Raji (cell line): ENCODE data around the gene HOXC4.

ENCODE experiments used
- POLR2A ChIP-seq: IDR thresholded peaks from 2 replicates; pipeline ENCODE4 v1.6.1; 2011; ENCODE audit warnings: low read depth, low read length, control low read depth; ENCODE audit not compliant: insufficient read depth

The HOXC4 gene

GRCh38 chr12:54030889-54031471 is 22.7 kb upstream of the HOXC4 start:
- TF ChIP-seq POLR2A: no peak

GRCh38 chr12:54031480-54031879 is 22.2 kb upstream of the HOXC4 start:
- TF ChIP-seq POLR2A: no peak

GRCh38 chr12:54032086-54032619 is 21.5 kb upstream of the HOXC4 start:
- TF ChIP-seq POLR2A: no peak

DNA sequence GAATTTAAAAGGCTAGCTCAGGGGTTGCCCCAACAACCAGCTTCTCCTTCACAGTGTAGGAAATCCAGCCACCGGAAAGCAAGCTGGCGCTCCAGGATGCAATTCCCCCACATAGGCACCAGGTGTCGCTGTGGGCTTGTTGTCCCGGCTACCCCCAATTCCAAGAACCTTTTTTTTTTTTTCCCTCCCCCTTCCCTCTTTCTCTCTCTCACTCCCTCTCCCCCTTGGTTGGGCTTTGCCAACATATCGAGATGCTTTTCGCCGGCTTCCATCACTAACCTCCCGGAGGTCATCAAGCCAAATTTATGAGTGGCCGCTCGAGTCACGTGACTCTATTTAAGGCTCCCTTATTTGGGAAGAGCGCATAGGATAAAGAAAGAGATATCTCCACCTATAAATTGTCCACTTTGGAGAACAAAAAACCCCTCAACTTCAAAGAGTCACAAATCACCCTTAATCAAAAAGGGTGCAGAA is 21.0 kb upstream of the HOXC4 start, which contains the start of gene HOXC5:
TSS of gene HOXC5 (plus strand) at position 424 of the 474 bp plus-strand sequence. CDS start 73 bp downstream, outside the sequence.
- no peak for TF ChIP-seq POLR2A

DNA sequence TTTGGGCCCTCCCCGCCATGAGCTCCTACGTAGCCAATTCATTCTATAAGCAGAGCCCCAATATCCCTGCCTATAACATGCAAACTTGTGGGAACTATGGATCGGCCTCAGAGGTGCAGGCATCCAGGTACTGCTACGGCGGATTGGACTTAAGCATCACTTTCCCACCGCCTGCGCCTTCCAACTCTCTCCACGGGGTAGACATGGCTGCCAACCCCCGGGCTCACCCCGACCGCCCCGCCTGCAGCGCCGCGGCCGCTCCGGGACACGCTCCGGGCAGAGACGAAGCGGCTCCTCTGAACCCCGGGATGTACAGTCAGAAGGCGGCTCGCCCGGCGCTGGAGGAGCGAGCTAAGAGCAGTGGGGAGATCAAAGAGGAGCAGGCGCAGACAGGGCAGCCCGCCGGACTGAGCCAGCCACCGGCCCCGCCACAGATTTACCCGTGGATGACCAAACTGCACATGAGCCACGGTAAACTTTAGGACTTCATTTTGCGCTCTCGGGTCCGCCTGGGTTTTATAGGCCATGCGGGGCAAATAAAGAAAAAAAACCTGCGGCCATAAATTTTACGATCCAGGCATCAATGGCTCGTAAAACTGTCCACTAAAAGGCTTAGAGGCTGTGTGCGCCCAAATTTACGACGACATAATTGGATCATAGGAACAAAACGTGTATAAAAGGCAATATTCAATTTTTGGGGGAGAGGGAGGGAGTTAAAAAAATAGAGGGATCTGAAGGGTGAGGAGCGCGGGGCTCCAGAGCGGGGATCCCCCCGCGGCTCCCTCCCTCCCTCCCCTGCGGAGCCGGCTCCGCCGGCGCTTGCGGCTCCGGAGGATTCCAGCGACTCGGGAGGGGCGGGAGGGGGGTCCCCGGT is 20.3 kb upstream of the HOXC4 start:
- no peak for TF ChIP-seq POLR2A

DNA sequence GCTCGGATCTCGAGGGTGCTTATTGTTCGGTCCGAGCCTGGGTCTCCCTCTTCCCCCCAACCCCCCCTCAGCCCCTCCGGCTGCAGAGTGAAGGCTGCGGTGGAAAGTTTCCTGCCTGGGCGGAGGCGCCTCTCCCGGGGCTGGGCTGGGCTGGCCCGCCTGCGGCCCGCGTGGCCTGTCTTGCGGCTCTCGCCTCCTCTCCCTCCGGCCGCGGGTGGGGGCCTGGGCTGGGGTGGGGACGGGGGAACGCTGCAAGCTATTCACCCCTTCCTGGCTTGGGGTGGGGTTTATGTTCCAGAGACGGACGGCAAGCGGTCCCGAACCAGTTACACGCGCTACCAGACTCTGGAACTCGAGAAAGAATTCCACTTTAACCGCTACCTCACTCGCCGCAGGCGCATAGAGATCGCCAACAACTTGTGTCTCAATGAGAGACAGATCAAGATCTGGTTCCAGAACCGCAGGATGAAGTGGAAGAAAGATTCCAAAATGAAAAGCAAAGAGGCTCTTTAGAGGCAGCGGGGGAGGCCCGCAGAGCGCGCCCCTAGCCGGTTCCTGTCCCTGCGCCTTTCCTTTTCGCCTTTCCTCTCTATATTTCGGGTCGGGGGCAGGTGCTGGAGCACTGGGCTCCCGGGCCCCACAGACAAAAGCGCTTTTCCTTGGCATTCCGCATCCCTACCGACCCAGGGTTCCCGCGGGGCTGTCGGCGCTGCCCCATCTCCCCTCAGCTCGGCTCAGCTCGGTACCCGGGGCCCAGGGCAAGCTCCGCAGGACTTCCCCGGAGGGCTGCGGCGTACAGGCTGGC is 19.5 kb upstream of the HOXC4 start:
- TF ChIP-seq POLR2A: no peak

DNA sequence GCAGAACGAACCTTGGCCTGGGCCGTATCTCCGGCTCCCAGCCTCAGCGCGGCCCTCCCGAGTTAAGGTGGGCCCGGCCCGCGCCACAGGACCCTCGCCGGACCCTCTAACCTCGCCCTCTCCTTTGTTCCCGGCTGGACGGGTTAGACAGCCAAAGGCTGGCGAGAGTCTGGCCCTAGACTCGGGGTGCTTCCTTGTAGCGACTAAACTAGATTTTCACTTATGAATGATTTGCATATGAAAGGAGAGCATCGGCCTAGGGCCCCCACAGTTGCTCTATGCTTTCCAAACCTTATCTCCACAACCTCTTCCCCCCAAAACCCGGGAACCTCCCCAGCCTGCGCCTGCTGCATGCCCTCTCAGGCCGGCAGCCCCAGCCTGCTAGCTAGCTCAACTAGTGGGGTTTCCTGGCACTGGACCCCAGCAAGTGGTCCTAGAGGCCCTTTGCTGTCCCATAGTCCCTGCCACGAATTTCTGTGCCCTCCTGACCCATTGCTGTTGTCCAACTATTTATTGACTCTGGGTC is 18.8 kb upstream of the HOXC4 start:
- TF ChIP-seq POLR2A: no peak

DNA sequence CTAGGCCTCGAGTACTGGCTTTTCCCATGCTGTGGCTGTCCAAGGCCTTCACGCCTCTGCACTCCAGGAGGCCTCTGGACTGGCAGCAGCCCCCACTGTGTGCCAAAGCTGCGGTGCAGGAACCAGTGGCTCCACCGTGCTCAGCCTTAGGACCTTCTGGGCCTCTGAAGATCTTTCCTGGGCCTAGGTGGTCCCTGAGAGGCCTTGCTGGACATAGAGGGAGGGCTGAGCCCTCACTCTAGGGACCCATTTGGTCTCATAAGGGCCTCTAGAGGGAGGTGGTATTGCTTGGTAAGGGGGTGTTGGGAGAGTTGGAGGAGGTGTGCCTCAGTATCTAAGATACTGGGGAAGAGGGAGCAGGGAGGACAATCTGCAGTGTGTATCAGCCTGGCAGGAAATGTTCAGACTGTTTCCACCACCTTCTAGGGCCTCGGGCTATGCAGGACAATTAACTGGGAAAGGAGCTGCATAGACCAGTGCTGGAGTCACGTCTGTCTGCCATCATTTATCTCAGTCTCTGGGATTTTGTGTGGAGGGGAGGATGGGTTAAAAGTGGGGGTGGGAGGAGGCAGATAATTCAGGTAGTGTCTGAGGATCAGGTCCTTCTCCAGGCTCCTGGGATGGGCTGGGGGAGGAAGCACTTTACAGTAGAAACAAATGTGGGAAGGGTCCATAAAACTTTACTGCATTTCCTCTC is 17.9 kb upstream of the HOXC4 start:
- TF ChIP-seq POLR2A: no peak

- TF ChIP-seq POLR2A: no peak
These were observed 16.8 kb upstream of the HOXC4 start for GRCh38 chr12:54036620-54037359.

- TF ChIP-seq POLR2A: no peak
These were observed 16.0 kb upstream of the HOXC4 start for GRCh38 chr12:54037360-54038283.

GRCh38 chr12:54038284-54038870 is 15.3 kb upstream of the HOXC4 start:
- no peak for TF ChIP-seq POLR2A

- no peak for TF ChIP-seq POLR2A
These were observed 14.7 kb upstream of the HOXC4 start for GRCh38 chr12:54038871-54039414.
